HepG2 (cell line): ENCODE data around the gene EGFL8. TPM values are rescaled to one million over a fixed set of nuclear protein-coding genes. Genes with fewer than 3 reads are reported as not detected.

Experiments
- ARID4A ChIP-seq: sonication (generic); formaldehyde crosslinking; IDR thresholded peaks from 2 replicates; pipeline ENCODE4 v1.5.0; 2020; ENCODE audit warnings: mild to moderate bottlenecking, missing genetic modification reagents, borderline replicate concordance
- ATF1 ChIP-seq: IDR thresholded peaks from 2 replicates; pipeline ENCODE4 v1.6.1; 2016; ENCODE audit warnings: mild to moderate bottlenecking, control low read depth
- CTCF ChIP-seq: sonication (generic); formaldehyde crosslinking; IDR thresholded peaks from 2 replicates; pipeline ENCODE4 v1.5.0; 2020; ENCODE audit warnings: mild to moderate bottlenecking, missing genetic modification reagents, moderate library complexity
- DR1 ChIP-seq: sonication (generic); formaldehyde crosslinking; IDR thresholded peaks from 2 replicates; pipeline ENCODE4 v1.8.0; 2021; ENCODE audit warnings: mild to moderate bottlenecking, missing genetic modification reagents, inconsistent platforms
- ETV5 ChIP-seq: IDR thresholded peaks from 2 replicates; pipeline ENCODE4 v1.6.1; 2018; ENCODE audit warnings: missing biosample characterization, missing genetic modification reagents, inconsistent platforms, borderline replicate concordance
- HCFC1 ChIP-seq: fragments of 150-350 bp; IDR thresholded peaks from 2 replicates; pipeline ENCODE4 v1.6.1; 2014; ENCODE audit warnings: low read depth, low read length
- HINFP ChIP-seq: sonication (generic); formaldehyde crosslinking; IDR thresholded peaks from 2 replicates; pipeline ENCODE4 v1.4.0; 2020; ENCODE audit warnings: low read depth, mild to moderate bottlenecking, missing genetic modification reagents
- KLF11 ChIP-seq: IDR thresholded peaks from 2 replicates; pipeline ENCODE4 v1.6.1; 2016; ENCODE audit warnings: missing compliant biosample characterization
- MED1 ChIP-seq: sonication (generic); formaldehyde crosslinking; IDR thresholded peaks from 2 replicates; pipeline ENCODE4 v1.4.0; 2020; ENCODE audit warnings: missing genetic modification reagents
- POLR2A ChIP-seq, 2 experiments: IDR thresholded peaks; 2 replicates each; pipeline ENCODE4 v1.6.1; 2011; ENCODE audit warnings: low read depth in 2 of 2, low read length in 2 of 2, mild to moderate bottlenecking in 1 of 2, moderate library complexity in 1 of 2; ENCODE audit not compliant: insufficient read depth in 1 of 2
- SMARCE1 ChIP-seq: fragments of 450-650 bp; IDR thresholded peaks from 2 replicates; pipeline ENCODE4 v1.6.1; 2017; ENCODE audit warnings: borderline replicate concordance
- ZBTB21 ChIP-seq: sonication (generic); formaldehyde crosslinking; IDR thresholded peaks from 2 replicates; pipeline ENCODE4 v1.4.0; 2020; ENCODE audit warnings: missing genetic modification reagents
- ZEB1 ChIP-seq: IDR thresholded peaks from 2 replicates; pipeline ENCODE4 v1.6.1; 2012; ENCODE audit warnings: mild to moderate bottlenecking, low read depth, inconsistent platforms; ENCODE audit not compliant: insufficient replicate concordance
- ZNF432 ChIP-seq: sonication (generic); formaldehyde crosslinking; IDR thresholded peaks from 2 replicates; pipeline ENCODE4 v1.5.0; 2020; ENCODE audit warnings: missing genetic modification reagents, mild to moderate bottlenecking, borderline replicate concordance
- ZNF552 ChIP-seq: sonication (generic); formaldehyde crosslinking; IDR thresholded peaks from 2 replicates; pipeline ENCODE4 v1.9.0; 2022; ENCODE audit warnings: missing genetic modification reagents, mild to moderate bottlenecking, borderline replicate concordance
- ZNF576 ChIP-seq: sonication (generic); formaldehyde crosslinking; IDR thresholded peaks from 2 replicates; pipeline ENCODE4 v1.4.0; 2020; ENCODE audit warnings: mild to moderate bottlenecking, missing genetic modification reagents
- ZNF674 ChIP-seq: sonication (generic); formaldehyde crosslinking; IDR thresholded peaks from 2 replicates; pipeline ENCODE4 v1.5.0; 2020; ENCODE audit warnings: low read depth, mild to moderate bottlenecking, missing genetic modification reagents
- polyA plus RNA-seq, 8 experiments: library from polyadenylated mRNA; depleted of rRNA in 3 of 8; stranded (reverse) in 7 of 8; unstranded in 1 of 8; fragments of >200 nt; fragmentation: Illumina TruSeq in 4 of 8; extraction: Trizol in 4 of 8; gene quantifications; 2 replicates each; pipeline versions ENCODE4 v1.2.1 to v1.2.3, GENCODE V29; 2011 to 2016; ENCODE audit warnings: low read depth in 4 of 8, missing spikeins in 1 of 8, mixed read lengths in 1 of 8; ENCODE audit not compliant: insufficient read depth in 1 of 8
- total RNA-seq, 5 experiments: library from RNA; depleted of rRNA; stranded (reverse); fragments of >200 nt; fragmentation: Illumina TruSeq; extraction: Trizol; gene quantifications; 2 replicates each; pipeline ENCODE4 v1.2.3, GENCODE V29; 2016; ENCODE audit warnings: low read depth in 1 of 5
- TF ChIP-seq, protein P1 (sequence below): sonication (generic); formaldehyde crosslinking; IDR thresholded peaks from 2 replicates; pipeline ENCODE4 v1.8.0; 2022; ENCODE audit warnings: mild to moderate bottlenecking, missing genetic modification reagents, moderate library complexity
- TF ChIP-seq, protein P2 (sequence below): IDR thresholded peaks from 2 replicates; pipeline ENCODE4 v1.6.1; 2016; ENCODE audit warnings: mild to moderate bottlenecking

The EGFL8 gene
- total and polyA plus RNA-seq, 2 of the 13 experiments (the other 11 are each of a cell fraction or from before 2014, with no cell fraction given) = 10.0 to 11.5 TPM

DNA sequence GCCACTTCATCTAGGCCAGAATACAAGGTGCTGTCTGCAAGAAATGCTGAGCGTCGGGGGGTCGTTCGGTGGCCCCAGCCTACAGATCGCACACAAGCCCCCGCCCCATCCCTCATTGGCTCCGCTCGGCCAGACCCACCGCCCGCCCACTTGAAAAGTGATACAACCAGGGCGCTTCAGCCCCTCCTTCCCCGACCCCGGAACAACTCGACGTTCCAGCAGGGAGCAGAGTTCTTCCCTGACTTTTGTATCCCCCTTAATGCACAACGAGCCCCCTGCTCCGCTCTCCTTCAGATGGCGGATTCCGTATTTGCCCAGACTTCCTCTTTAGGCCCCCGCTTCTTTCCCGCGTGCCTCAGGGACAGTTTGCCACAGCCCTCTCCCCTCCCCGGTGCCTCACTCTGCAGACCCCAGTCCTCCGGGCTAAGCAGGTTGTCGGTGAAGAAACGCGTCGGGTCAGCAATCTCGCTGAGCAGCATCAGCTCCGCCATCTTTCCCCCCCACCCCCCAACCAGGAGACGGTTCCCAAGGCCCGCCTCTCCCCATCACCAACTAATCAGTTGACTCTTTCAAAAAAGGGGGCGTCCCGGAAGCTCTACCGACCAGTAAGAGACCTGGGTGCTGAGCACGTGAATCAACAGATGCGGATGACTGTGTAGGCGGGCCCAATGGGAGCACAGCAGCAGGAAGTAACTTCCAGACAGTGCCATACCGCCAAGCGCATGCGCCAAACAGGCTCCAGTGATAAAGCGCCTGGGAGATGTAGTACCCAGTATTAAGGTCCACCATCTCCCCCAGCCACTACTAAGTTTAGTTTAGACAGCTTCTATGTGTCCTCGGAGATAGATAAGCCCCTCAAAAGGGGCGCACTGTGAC is 36.4 kb upstream of the EGFL8 start, which contains the start of gene ATF6B (continued):
- TF ChIP-seq CTCF (CRISPR knock-in tag) (0 out of 2 replicates have a peak, but pooled peaks have one; percentile 17), ZNF552 (CRISPR knock-in tag) (no peak), ZNF674 (CRISPR knock-in tag) (no peak), SMARCE1 (no peak), KLF11 (CRISPR knock-in tag) (peak; percentile 63), HCFC1 (peak; percentile 65), DR1 (CRISPR knock-in tag) (no peak), ARID4A (CRISPR knock-in tag) (peak; percentile 93), HINFP (CRISPR knock-in tag) (peak; percentile 47; the same call in 1 of the 2 replicates), ZNF432 (CRISPR knock-in tag) (no peak), ZBTB21 (CRISPR knock-in tag) (no peak), MED1 (no peak), ZNF576 (CRISPR knock-in tag) (no peak), POLR2A (IDR thresholded peaks at IDR 0.05; ENCODE audit: insufficient read depth in 1 of 2, low read depth in 2 of 2, low read length in 2 of 2) (peak; percentile 68 to 69), ATF1 (CRISPR knock-in tag) (peak; percentile 89), ZEB1 (no peak), ETV5 (CRISPR knock-in tag) (no peak; the same call in 1 of the 2 replicates)
- TF ChIP-seq, protein P1, sequence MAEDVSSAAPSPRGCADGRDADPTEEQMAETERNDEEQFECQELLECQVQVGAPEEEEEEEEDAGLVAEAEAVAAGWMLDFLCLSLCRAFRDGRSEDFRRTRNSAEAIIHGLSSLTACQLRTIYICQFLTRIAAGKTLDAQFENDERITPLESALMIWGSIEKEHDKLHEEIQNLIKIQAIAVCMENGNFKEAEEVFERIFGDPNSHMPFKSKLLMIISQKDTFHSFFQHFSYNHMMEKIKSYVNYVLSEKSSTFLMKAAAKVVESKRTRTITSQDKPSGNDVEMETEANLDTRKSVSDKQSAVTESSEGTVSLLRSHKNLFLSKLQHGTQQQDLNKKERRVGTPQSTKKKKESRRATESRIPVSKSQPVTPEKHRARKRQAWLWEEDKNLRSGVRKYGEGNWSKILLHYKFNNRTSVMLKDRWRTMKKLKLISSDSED (CRISPR knock-in tag) = no peak
- TF ChIP-seq, protein P2, sequence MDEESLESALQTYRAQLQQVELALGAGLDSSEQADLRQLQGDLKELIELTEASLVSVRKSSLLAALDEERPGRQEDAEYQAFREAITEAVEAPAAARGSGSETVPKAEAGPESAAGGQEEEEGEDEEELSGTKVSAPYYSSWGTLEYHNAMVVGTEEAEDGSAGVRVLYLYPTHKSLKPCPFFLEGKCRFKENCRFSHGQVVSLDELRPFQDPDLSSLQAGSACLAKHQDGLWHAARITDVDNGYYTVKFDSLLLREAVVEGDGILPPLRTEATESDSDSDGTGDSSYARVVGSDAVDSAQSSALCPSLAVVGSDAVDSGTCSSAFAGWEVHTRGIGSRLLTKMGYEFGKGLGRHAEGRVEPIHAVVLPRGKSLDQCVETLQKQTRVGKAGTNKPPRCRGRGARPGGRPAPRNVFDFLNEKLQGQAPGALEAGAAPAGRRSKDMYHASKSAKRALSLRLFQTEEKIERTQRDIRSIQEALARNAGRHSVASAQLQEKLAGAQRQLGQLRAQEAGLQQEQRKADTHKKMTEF = peak; percentile 55; the same call in 1 of the 2 replicates
